Neural cell (in vitro differentiated cells): Measurements from ENCODE around the gene LMBRD1. TPM values are rescaled to one million over a fixed set of nuclear protein-coding genes. Genes with fewer than 3 reads are reported as not detected.

ENCODE experiments used
- H2AFZ ChIP-seq: fragments of 200-600, 300-800 bp; sonication (generic), shearing (Covaris generic); 2 replicates; pipeline ENCODE4 v1.6.0; 2014; ENCODE audit warnings: low read depth, mild to moderate bottlenecking, antibody characterized with exemption, low read length, moderate library complexity
- H3F3A ChIP-seq: fragments of 200-600 bp; shearing (Covaris generic); 2 replicates; pipeline ENCODE4 v1.6.1; 2016; ENCODE audit warnings: mild to moderate bottlenecking, moderate library complexity, mixed read lengths, antibody characterized with exemption, low read length; ENCODE audit not compliant: insufficient read depth, poor library complexity, severe bottlenecking
- H3K27ac ChIP-seq: fragments of 200-600, 300-800 bp; sonication (generic), shearing (Covaris generic); 2 replicates; pipeline ENCODE4 v1.5.1; 2014; ENCODE audit warnings: mild to moderate bottlenecking, low read length, moderate library complexity
- H3K27me3 ChIP-seq: fragments of 300-800, 200-600 bp; sonication (generic), shearing (Covaris generic); 2 replicates; pipeline ENCODE4 v1.6.0; 2014; ENCODE audit warnings: mild to moderate bottlenecking, low read depth, low read length, moderate library complexity; ENCODE audit not compliant: insufficient read depth
- H3K36me3 ChIP-seq: fragments of 300-800, 200-600 bp; sonication (generic), shearing (Covaris generic); 2 replicates; pipeline ENCODE4 v1.5.1; 2014; ENCODE audit warnings: mild to moderate bottlenecking, antibody characterized with exemption, low read length, moderate library complexity; ENCODE audit not compliant: insufficient read depth
- H3K4me2 ChIP-seq: fragments of 300-800, 200-600 bp; sonication (generic), shearing (Covaris generic); 2 replicates; pipeline ENCODE4 v1.6.0; 2014; ENCODE audit warnings: mild to moderate bottlenecking, low read length
- H3K4me3 ChIP-seq: fragments of 300-800, 200-600 bp; sonication (generic), shearing (Covaris generic); 2 replicates; pipeline ENCODE4 v1.5.1; 2014; ENCODE audit warnings: mild to moderate bottlenecking, low read length, moderate library complexity
- H3K79me2 ChIP-seq: fragments of 200-600 bp; shearing (Covaris generic); replicated peaks from 2 replicates; pipeline ENCODE4 v1.6.0; 2014; ENCODE audit warnings: mild to moderate bottlenecking, low read length, moderate library complexity; ENCODE audit not compliant: insufficient read depth
- H3K9ac ChIP-seq: fragments of 300-800, 200-600 bp; sonication (generic), shearing (Covaris generic); 2 replicates; pipeline ENCODE4 v1.6.1; 2016; ENCODE audit warnings: mild to moderate bottlenecking, low read length, mixed read lengths
- H3K9me2 ChIP-seq: fragments of 200-600 bp; shearing (Covaris generic); 2 replicates; pipeline ENCODE4 v1.6.1; 2016; ENCODE audit warnings: mild to moderate bottlenecking, low read length, mixed read lengths; ENCODE audit not compliant: insufficient read depth
- H3K9me3 ChIP-seq: fragments of 200-600, 300-800 bp; sonication (generic), shearing (Covaris generic); 2 replicates; pipeline ENCODE4 v1.6.1; 2016; ENCODE audit warnings: mild to moderate bottlenecking, mixed run types, low read length, moderate library complexity, mixed read lengths
- H4K20me1 ChIP-seq: fragments of 200-600 bp; shearing (Covaris generic); 2 replicates; pipeline ENCODE4 v1.6.1; 2016; ENCODE audit warnings: mild to moderate bottlenecking, mixed run types; ENCODE audit not compliant: insufficient read depth
- EP300 ChIP-seq: fragments of 450-650 bp; conservative IDR thresholded peaks from 2 replicates; pipeline ENCODE4 v1.6.1; 2014; ENCODE audit warnings: antibody characterized with exemption, mild to moderate bottlenecking, moderate library complexity; ENCODE audit not compliant: poor library complexity, severe bottlenecking
- EZH2 ChIP-seq: fragments of 200-600, 300-800 bp; shearing (Covaris generic), sonication (generic); IDR thresholded peaks from 2 replicates; pipeline ENCODE4 v1.6.1; 2014; ENCODE audit warnings: antibody characterized with exemption, low read length, borderline replicate concordance, mild to moderate bottlenecking; ENCODE audit not compliant: insufficient read depth, poor library complexity, severe bottlenecking
- MXI1 ChIP-seq: fragments of 450-650 bp; conservative IDR thresholded peaks from 2 replicates; pipeline ENCODE4 v1.6.1; 2014; ENCODE audit warnings: antibody characterized with exemption, mild to moderate bottlenecking; ENCODE audit not compliant: poor library complexity, severe bottlenecking
- POLR2AphosphoS5 ChIP-seq: IDR thresholded peaks from 2 replicates; pipeline ENCODE4 v1.6.1; 2012
- RAD21 ChIP-seq: fragments of 450-650 bp; conservative IDR thresholded peaks from 2 replicates; pipeline ENCODE4 v1.6.1; 2014; ENCODE audit warnings: antibody characterized with exemption, mild to moderate bottlenecking, moderate library complexity
- SMC3 ChIP-seq: fragments of 450-650 bp; conservative IDR thresholded peaks from 2 replicates; pipeline ENCODE4 v1.6.1; 2014; ENCODE audit warnings: antibody characterized with exemption, mild to moderate bottlenecking, moderate library complexity; ENCODE audit not compliant: poor library complexity
- TAF1 ChIP-seq: IDR thresholded peaks from 2 replicates; pipeline ENCODE4 v1.6.1; 2012; ENCODE audit warnings: low read depth
- polyA plus RNA-seq: library from polyadenylated mRNA; depleted of rRNA; stranded (reverse); fragments of >200 nt; gene quantifications from 2 replicates; pipeline ENCODE4 v1.2.3, GENCODE V29; 2014
- TF ChIP-seq, protein P1 (sequence below): fragments of 450-650 bp; IDR thresholded peaks from 2 replicates; pipeline ENCODE4 v1.5.1; 2014; ENCODE audit warnings: antibody characterized with exemption, mild to moderate bottlenecking, moderate library complexity; ENCODE audit not compliant: poor library complexity, severe bottlenecking
- TF ChIP-seq, protein P2 (sequence below): IDR thresholded peaks from 2 replicates; pipeline ENCODE4 v1.6.1; 2012; ENCODE audit warnings: borderline replicate concordance

Gene LMBRD1
- polyA plus RNA-seq, 1 donor from 2014 or later = 84.2 TPM

DNA sequence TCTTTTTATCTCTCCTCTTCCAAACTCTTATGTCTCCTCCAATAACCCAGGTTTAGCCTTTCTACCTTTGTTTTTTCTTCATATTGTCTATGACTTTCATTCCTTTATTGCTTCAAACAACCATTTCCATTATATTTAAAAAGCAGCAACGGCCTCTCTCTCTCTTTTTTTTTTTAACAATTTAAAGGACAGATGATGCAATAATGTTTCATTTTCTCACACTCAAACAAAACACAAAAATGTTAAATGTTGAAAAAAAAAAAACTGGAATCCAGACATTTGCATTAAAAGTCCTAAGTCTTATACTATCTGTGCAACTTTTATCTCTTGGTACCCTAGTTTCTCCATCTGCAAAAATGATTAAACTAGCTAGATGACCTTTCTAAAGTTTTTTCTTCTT lies 105.8 kb downstream of the LMBRD1 start:
- no peaks in the 10 kb centered on the region for H3K36me3 ChIP-seq
- TF ChIP-seq EP300 = no peak
- no peak for TF ChIP-seq RAD21
- no peak for TF ChIP-seq TAF1
- no peak for TF ChIP-seq SMC3
- TF ChIP-seq, protein P1, sequence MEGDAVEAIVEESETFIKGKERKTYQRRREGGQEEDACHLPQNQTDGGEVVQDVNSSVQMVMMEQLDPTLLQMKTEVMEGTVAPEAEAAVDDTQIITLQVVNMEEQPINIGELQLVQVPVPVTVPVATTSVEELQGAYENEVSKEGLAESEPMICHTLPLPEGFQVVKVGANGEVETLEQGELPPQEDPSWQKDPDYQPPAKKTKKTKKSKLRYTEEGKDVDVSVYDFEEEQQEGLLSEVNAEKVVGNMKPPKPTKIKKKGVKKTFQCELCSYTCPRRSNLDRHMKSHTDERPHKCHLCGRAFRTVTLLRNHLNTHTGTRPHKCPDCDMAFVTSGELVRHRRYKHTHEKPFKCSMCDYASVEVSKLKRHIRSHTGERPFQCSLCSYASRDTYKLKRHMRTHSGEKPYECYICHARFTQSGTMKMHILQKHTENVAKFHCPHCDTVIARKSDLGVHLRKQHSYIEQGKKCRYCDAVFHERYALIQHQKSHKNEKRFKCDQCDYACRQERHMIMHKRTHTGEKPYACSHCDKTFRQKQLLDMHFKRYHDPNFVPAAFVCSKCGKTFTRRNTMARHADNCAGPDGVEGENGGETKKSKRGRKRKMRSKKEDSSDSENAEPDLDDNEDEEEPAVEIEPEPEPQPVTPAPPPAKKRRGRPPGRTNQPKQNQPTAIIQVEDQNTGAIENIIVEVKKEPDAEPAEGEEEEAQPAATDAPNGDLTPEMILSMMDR = no peak
- no peak for TF ChIP-seq EZH2
- TF ChIP-seq POLR2AphosphoS5 = no peak
- TF ChIP-seq MXI1 = no peak
- TF ChIP-seq, protein P2, sequence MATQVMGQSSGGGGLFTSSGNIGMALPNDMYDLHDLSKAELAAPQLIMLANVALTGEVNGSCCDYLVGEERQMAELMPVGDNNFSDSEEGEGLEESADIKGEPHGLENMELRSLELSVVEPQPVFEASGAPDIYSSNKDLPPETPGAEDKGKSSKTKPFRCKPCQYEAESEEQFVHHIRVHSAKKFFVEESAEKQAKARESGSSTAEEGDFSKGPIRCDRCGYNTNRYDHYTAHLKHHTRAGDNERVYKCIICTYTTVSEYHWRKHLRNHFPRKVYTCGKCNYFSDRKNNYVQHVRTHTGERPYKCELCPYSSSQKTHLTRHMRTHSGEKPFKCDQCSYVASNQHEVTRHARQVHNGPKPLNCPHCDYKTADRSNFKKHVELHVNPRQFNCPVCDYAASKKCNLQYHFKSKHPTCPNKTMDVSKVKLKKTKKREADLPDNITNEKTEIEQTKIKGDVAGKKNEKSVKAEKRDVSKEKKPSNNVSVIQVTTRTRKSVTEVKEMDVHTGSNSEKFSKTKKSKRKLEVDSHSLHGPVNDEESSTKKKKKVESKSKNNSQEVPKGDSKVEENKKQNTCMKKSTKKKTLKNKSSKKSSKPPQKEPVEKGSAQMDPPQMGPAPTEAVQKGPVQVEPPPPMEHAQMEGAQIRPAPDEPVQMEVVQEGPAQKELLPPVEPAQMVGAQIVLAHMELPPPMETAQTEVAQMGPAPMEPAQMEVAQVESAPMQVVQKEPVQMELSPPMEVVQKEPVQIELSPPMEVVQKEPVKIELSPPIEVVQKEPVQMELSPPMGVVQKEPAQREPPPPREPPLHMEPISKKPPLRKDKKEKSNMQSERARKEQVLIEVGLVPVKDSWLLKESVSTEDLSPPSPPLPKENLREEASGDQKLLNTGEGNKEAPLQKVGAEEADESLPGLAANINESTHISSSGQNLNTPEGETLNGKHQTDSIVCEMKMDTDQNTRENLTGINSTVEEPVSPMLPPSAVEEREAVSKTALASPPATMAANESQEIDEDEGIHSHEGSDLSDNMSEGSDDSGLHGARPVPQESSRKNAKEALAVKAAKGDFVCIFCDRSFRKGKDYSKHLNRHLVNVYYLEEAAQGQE = no peak
- no peaks in the 10 kb centered on the region for H3K9me3 ChIP-seq
- H2AFZ ChIP-seq = no peak overlapping the region
- no peak overlapping the region for H3K4me3 ChIP-seq
- no peaks in the 10 kb centered on the region for H3K27me3 ChIP-seq
- no peaks in the 10 kb centered on the region for H3F3A ChIP-seq
- H4K20me1 ChIP-seq = no peaks in the 10 kb centered on the region
- H3K9me2 ChIP-seq = no peaks in the 10 kb centered on the region
- no peak overlapping the region for H3K9ac ChIP-seq
- no peak overlapping the region for H3K27ac ChIP-seq
- no peaks in the 10 kb centered on the region for H3K79me2 ChIP-seq
- H3K4me2 ChIP-seq = no peak overlapping the region

DNA sequence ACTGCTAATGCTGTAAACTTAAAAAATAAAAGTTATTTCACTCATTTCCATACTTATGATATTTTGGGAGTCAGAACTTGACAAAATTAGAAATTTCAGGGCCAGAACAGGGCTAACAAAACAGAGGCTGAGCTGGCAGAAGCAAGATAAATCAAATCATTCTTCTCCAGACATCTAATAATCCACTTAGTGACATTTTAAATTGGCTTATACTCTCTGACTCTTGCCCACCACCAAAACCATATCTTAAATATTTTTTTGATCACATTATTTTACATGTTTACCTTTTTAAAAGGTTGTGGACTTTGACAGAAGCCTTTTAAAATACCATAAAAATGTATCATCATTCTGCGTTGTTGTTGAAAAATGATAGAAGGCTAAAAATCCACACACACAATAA lies 116.5 kb downstream of the LMBRD1 start:
- no peaks in the 10 kb centered on the region for H3K9me2 ChIP-seq
- H2AFZ ChIP-seq = no peak overlapping the region
- H3K27ac ChIP-seq = no peak overlapping the region
- H3F3A ChIP-seq = no peaks in the 10 kb centered on the region
- no peaks in the 10 kb centered on the region for H3K79me2 ChIP-seq
- TF ChIP-seq SMC3 (no peak), EP300 (no peak), TAF1 (no peak), EZH2 (no peak), RAD21 (no peak), POLR2AphosphoS5 (no peak), MXI1 (no peak)
- TF ChIP-seq, protein P1 = no peak
- TF ChIP-seq, protein P2 = no peak
- no peaks in the 10 kb centered on the region for H3K36me3 ChIP-seq
- H3K27me3 ChIP-seq = no peaks in the 10 kb centered on the region
- no peak overlapping the region for H3K9ac ChIP-seq
- no peaks in the 10 kb centered on the region for H4K20me1 ChIP-seq
- no peak overlapping the region for H3K4me2 ChIP-seq
- no peaks in the 10 kb centered on the region for H3K9me3 ChIP-seq
- no peak overlapping the region for H3K4me3 ChIP-seq
